Hypothalamus (tissue), 51 donors: Measurements from ENCODE around the gene MAML2.
"Not testable (repeated sequence)": the region's sequence is repeated elsewhere in the genome, so short reads cannot be mapped to it uniquely, and the experiment has no call there.

Experiments used
- DNase-seq, 51 donors: peaks; one replicate each; lab custom pipeline; 2025; lab: John Stamatoyannopoulos, UW

The MAML2 gene

DNA sequence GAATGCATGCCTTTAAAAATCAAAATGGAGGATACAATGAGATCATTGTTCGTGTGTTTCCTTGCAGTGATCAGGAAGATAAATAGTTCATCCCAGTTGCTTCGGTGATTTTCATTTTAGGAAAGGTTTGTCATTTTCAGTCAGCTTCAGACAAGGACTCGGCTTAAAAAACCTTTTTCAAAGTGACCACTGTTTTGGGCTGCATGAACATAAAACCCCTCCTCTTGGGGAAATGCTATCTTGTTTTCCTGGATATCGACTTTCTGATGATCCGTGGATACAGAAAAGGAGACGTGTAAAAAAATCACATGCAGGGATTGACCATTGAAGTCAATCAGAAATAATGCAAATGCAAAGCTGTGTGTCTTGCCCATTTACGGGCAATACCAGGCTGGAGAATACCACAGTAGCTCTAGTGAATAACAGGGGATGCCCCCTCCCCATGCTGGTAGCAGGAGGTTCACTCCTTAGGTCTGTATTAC, 146.8 kb downstream of the MAML2 start:
- DNase-seq, result peak in 1 of 51 donors; percentile 62

DNA sequence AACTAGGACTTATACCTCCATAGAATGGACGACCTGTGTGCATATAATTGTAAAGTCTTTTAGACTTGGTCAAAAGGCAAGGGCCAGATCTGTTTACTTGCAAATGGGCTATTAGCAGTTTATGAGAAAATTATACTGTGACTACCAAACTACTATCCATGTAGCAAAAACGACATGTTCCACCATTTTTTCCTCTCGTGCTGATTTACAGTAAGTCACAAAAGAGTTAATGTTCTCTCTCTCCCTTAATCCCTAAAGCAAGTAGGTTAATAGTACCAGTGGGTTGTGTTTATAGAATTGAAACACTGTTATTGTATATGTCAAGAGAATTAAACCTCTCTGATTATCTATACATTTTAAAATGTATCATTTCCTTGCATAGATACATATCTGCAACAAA, 147.3 kb downstream of the MAML2 start:
- DNase-seq, result no peak

DNA sequence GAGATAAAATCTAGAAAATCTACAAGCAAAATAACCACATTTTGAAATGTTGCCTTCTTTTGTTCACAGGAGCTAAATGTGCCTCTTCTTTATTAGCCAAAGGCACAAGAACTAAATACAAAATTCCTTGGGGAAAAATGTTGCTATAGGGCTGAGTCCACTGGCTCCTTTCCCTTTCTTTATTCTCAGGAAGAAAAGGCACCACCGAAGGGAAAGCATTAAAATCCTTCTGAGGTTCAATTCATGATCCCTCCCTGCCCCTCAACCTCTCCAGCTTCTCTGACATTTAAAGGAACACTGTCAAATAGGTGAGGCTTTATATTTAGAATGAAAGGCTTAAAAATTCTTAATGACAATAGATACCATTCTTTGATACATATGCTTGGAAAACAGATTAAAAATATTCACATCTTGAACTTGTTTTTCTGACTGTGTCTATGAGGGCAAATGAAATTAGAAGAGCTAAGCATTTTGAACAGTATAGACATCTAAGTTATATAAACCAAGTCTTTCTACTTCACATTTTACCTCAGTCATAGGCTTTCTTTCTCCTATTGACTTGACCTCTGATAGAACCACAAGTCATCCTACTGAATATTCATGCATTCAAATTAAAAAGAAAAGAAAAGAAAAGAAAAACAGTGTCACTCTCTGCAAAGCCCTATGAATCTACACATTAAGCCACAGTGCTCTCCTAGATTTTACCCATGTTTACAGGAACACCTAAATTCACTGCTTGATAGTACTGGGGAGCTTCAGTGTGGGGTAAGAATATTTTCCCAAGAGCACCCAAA, 148.2 kb downstream of the MAML2 start:
- peak in 1 of 51 donors; percentile 38 for DNase-seq

DNA sequence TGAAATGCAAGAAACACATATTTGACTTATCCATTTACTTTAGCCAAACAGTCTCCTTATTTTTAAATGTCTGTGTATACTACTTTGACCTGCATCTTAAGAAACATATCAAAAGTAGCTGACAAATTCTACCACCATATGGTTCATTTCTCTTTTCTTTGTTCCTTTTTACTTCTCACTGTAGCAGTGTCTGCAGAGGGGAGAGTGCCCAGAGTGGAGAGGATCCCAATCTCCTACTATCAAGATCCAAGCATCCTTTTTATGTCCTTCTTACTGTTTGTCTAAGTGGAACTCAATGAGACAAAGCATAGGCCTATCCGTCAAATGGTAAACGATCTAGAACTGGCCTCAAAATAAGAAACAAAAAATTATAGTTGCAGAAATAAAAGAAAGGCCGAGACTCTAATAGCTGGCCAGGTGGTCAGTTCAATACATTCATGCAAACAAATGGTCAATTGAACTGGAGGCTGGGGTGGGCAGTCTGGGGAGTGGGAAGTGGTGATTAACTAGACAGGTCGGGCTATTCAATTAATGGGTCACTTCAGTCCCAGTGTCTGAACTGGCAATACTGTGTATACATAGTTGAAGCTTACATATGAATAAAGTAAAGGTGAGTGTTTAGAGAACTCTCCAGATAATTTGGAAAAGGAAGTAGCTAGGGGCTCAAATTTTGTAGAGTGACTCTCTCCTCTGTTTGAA, 149.1 kb downstream of the MAML2 start:
- no peak for DNase-seq

DNA sequence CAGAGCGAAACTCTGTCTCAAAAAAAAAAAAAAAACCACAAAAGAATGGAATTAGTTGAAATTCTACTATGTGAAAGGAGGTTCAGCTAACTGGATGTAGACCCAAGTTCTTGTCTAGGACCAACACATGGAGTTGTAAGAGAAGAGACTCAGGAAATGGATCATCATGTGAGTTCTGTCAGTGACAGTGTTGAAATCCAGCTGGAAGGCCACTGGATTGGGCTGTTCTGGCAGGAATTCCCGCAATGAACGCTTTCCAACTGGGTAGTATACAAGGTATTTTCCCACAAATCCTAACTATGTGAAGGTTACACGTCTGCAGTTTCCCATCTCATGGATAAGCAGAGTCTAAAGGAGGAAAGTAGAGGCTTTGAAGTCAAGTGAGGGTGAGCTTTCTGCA, 151.2 kb downstream of the MAML2 start:
- DNase-seq, result no peak

DNA sequence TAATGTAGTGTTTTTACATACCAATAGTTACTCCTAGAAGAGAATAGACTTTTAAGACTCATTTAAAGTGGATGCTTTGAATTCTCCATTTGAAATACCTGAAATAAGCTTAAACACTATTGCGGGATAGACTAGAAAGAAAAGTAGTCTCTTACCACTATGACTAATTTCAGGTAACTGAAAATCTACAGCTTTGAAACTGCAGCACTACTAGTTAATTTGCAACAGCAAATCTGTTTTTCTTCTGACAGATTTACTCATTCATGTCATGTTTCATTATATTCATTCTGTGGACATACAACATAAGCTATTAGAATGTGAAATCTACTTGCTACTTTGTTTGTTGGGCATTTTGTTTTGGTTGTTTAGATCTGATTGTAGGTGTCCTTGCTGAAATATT, 153.6 kb downstream of the MAML2 start:
- DNase-seq, result no peak

DNA sequence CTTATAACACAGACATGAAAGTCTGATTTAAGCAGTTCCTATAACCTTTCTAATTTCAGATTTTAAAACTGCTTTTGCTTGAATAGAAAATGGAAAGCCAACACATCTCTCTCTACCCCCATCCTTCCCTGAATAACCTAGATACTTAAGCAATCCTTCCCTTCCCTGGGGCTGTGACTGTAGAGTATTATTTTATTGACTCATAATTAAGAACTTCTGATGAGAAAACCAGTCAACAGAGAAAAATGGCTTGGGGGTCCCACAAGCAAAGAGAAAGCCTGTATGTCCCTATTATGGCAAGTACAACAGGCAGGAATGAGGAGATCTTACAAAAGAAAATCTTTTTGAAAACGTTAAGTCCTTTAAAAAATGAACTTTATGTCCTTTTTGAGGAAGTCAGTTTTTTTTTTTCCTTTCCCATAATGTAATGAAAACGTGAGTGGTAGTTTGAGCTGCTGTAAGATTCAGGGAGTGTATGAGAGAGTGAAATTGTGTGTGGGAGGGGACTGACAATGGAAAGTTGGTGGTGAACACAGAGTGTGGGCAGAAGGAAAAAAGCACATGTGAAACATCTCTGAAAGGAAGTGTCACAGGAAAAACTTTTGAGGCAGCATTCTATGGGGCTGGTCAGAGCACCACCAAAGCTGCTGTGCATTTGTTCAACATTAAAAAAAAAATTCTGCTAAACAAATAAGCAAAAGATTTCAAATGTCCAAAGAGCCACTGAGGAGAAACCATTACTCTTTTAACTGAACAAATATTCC, 154.6 kb downstream of the MAML2 start:
- no peak for DNase-seq

DNA sequence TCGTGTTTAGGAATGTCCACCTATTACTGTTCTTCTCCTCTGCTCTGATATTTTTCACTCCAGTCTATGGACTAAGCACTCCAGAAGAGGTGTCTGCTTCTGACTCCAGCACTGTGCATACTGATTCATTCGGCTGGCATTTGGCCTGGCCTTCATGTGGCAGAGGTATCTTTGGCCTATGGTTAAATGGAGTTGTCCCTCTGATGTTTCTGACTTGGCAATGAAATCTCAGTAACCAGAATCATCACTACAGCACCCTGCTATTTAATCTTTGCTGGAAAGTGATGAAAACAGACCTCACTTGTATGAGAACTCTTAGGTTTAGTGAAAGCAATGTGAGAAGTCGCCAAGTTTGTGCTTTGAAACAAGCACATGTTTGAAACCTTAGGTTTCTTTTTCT, 155.2 kb downstream of the MAML2 start:
- peak in 9 of 51 donors; percentile 4 to 29 (median 12) for DNase-seq

DNA sequence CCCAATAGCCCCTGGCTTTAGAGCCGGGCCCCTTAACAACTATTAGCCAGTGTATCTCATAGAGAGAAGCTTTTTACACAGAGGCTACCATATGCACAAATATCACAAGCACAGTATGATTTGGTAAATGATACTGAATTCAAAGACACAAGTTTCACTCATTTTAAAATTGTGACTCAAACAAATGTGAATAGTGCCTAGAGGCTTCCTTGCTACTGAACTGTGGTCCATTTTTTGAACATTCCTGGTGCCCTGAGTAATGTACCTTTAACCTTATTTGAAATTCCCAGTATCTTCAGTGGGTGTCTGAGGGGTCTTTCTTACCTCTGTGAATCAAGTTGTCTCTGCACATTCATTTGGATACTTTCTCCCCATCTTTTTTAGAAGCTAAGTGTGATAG, 156.2 kb downstream of the MAML2 start:
- DNase-seq, result no peak

DNA sequence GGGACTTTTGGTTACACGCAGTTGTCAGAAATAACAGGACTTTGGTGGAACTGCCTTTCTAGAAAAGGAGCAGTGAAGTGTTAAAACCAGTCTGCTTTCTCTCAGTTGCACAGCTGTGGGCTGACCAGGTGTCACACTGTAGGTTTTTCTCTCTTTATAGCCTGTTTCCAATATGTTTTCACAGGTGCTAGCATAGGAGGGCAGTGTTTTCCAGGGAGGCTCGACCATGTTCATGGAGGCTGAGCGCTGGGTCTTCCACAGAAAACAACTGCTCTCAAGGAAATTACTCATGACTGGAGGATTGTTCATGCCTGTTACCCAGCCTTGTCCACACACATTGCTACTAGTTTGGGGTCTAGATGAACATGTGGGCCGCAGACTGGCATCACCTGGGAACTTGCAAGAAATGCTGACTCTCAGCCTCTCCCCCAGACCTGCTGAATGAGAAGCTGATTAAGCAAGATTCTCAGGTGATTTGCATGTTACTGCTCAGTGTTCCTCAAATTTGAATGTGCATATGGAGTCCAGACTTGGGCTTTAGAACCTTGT, 157.7 kb downstream of the MAML2 start:
- no peak for DNase-seq

DNA sequence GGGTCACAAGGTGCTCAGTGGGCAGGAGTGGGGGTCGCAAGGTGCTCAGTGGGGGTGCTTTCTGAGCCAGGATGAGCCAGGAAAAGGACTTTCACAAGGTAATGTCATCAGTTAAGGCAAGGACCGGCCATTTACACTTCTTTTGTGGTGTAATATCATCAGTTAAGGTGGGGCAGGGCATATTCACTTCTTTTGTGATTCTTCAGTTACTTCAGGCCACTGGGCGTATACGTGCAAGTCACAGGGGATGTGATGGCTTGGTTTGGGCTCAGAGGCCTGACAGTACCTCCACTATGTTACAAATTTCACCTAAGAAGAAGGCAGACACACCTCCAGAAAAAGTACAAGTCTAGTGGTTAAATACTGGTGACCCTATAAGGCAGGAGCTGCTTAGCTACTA, 162.1 kb downstream of the MAML2 start:
- DNase-seq, result not testable (repeated sequence)

DNA sequence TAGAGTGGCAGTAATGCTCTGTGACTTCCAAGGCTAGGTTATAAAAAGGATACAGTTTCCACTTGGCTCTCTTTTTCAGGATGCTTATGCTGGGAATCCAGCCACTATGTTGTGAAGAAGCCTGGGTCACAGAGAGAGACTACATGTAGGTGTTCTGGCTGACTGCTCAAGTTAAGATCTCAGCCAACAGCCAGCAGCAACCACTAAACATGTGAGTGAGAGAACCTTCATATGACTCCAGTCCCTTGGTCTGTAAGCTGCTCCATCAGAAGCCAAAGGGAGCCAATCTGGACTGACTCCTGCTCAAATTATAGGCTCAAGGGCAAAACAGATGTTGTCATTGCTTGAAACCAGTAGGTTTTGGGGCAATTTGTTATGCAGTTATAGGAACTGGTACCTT, 162.7 kb downstream of the MAML2 start:
- no peak for DNase-seq

DNA sequence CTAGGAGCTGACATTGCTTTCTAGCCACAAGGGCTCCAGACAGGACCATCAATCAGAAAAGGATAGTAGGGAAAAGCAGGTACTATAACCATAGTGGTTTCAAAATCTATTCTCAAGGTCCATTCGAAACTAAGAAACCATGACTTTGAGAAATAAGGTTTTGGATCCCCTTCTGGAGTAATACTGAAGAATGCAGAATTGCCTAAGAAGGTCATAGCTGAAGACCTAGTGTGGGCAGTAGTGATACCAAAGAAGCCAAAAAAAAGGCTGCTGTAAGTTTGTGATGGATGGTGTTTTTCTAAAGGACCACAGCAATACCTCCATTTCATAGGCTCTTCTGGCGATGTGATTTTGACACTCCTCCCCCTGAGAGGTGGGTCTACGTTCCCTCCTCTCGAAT, 163.1 kb downstream of the MAML2 start:
- no peak for DNase-seq

DNA sequence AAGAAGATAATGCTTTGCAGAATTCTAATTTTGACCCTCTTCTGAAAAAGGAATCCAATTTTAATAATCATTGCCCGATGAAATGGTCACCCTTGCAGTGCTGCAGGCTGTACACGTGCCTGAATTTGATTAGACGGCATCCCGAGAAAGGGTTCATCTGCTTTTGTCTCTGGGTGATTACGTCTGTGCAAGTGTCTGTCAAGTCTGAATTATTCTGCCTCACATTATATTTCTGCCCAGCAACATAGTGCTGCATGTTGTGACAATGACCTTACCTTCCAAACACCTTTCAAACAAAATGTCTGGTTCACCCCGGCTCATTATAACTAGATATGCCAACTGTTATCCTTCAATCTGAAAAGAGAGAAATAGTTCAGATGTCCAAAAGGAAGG, 164.1 kb downstream of the MAML2 start:
- DNase-seq, result no peak

DNA sequence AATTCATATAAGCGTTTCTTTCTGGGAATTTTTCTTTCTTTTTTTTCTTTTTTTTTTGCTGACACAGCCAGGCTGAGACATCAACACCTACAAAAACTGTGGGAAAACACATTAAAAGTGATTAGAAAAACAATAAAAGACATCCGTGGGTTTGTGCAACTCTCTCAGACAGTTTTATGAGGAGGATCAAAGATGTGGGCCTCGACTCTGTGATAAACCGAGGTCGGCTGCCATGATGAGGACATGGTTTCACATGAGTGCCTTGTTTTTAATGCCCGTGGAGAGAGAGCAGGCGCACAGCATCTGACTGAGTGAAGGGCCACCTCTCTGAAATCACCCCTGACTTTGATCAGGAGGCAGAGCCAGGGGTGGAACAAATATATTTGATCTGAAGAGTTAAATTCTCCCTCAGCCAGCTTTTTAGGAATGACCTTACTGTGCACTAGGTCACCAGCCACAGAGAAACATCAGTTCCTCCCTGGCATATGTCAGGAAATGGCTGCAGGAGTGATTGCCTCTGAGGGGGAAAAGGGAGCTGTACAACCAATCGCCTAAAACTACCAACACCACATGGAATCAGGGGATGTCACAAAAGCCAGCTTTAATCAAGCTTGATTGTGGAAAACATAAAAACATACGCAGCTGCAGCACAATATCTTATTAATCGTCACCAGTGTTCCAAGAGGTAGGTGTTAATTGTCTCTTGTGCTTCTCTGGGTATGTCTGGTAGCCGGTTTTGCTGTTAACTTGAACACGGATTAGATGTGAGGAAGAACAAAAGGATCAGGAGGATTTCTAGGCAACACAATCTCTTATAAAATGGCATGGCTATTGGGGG, 164.7 kb downstream of the MAML2 start:
- DNase-seq, result peak in 1 of 51 donors; percentile 12

DNA sequence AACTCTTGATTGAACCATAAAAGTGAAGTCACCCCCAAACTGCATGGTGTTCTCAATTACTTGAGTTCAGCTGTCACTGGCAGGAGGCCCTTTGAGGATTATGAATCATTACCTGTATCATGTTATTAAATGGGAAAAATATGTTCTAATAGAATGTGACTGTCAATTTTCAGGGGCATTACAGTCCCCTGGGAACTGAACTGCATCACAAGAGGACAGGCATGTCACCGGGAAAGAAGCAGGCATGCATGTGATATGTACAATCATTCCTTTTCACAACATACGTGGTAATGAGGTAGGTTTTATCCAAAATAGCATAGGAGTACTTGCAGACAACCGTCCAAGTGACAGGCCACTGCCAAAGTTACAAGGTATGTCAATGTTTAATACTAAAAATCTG, 165.8 kb downstream of the MAML2 start:
- no peak for DNase-seq

DNA sequence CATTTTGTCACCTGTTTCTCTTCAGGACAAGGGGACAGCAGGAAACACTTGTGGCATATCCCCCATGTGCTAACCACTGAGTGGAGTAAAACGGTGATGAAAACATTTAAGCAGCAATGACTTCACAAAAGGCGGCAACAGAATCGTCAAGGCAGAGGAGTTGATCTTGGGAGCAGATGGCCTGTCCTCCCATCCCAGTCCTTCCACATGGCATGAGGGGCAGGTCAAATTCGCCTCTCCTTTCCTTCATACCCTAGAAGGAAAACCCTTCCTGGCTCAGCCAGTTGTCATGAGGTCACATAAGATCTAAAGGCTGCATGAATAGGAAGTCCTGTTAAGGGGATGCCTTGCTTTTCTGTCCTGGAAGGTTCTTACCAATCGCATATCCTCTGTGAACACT, 169.1 kb downstream of the MAML2 start:
- DNase-seq, result no peak

DNA sequence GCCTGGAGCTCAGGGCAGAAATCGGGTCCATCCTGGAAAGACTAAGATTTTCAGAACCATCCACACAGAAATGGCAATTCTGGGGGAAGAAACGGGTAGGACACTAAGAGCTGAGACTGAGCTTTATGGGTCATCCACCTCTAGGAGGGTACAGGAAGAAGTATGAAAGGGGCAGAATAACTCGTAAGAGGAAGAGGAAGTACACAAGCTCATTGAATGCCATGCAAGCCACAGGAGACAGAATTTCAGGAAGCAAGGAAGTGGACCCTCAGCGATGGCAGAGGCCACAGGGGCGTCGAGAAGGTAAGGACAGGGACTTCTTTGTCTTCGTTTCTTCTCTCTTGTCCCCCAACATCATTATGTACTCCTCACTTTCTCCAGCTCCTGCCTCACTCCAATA, 169.6 kb downstream of the MAML2 start:
- DNase-seq, result no peak

DNA sequence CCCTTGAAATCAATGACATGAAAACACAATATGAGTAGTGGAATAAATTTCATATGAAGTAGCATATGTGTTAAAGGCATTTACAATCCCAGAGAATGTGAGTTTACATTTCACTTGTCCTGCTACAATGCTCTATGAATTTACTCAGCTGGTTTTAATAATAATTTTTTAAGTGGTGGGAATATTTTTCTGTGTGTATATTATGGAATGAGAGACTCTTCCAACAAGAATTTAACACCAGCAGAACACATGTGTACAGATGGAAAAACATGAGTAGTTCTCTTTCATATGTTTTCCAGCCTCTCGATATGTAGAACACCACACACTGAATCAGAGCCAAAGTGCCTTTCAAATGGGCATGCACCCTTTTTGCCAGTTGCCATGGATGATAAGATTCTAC, 170.4 kb downstream of the MAML2 start:
- no peak for DNase-seq

DNA sequence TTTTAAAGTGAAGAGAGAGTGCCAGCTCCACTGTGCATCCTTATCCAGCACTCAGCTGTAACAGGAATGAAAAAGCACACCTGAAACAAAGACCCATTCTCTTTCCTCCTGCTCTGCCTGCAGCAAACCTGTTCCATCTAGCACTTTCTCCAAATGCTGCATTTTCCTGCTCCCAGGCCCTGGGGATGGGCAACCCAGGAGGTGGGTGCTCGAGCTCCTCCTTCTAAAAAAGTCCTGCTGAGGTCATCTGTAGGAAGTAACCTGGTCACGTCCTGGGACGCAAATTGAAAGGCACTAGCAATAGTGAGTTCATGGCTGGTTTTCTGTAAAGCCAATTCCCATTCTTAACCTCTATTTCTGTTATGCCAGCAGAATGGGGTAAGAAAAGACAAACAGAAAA, 173.7 kb downstream of the MAML2 start:
- DNase-seq, result no peak
